Gastrocnemius medialis (tissue), 4 donors: ENCODE data around the gene THSD7B.

Experiments
- POLR2A ChIP-seq, 2 donors: fragments of 450-650 bp; IDR thresholded peaks; one replicate each; pipeline ENCODE4 v1.6.1; 2017; ENCODE audit warnings: antibody characterized with exemption in 2 of 2, mild to moderate bottlenecking in 2 of 2, moderate library complexity in 2 of 2
- TF ChIP-seq, protein P1 (sequence below), 5 experiments: fragments of 450-650 bp in 3 of 5; fragments of 200-600 bp in 2 of 5; sonication (generic) in 2 of 5; IDR thresholded peaks in 4 of 5; conservative IDR thresholded peaks in 1 of 5; 1 replicate in 4 of 5; 2 replicates in 1 of 5; pipeline ENCODE4 v1.5.1; 2016 to 2019; ENCODE audit warnings: antibody characterized with exemption in 5 of 5, mild to moderate bottlenecking in 3 of 5, moderate library complexity in 3 of 5

- TF ChIP-seq POLR2A (IDR thresholded peaks at IDR 0.05) = no peak
- TF ChIP-seq, protein P1, sequence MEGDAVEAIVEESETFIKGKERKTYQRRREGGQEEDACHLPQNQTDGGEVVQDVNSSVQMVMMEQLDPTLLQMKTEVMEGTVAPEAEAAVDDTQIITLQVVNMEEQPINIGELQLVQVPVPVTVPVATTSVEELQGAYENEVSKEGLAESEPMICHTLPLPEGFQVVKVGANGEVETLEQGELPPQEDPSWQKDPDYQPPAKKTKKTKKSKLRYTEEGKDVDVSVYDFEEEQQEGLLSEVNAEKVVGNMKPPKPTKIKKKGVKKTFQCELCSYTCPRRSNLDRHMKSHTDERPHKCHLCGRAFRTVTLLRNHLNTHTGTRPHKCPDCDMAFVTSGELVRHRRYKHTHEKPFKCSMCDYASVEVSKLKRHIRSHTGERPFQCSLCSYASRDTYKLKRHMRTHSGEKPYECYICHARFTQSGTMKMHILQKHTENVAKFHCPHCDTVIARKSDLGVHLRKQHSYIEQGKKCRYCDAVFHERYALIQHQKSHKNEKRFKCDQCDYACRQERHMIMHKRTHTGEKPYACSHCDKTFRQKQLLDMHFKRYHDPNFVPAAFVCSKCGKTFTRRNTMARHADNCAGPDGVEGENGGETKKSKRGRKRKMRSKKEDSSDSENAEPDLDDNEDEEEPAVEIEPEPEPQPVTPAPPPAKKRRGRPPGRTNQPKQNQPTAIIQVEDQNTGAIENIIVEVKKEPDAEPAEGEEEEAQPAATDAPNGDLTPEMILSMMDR (IDR thresholded peaks at IDR 0.05 in 4 of 5, conservative IDR thresholded peaks at IDR 0.05 in 1 of 5) = no peak
These were observed 485.1 kb downstream of the THSD7B start for GRCh38 chr2:137250401-137250800.
